K562 (cell line): ENCODE measurements around the gene SLC13A4. TPM values are rescaled to one million over a fixed set of nuclear protein-coding genes. Genes with fewer than 3 reads are reported as not detected.

Experiments
- ATAC-seq: fragments of 200-7000 bp; cut with Tn5 transposase; 3 replicates; pipeline ENCODE4 v1.9.1; 2020; ENCODE audit warnings: moderate library complexity
- BruUV-seq: library from RNA; stranded (reverse); fragments of 400-500 nt; replicated peaks from 2 replicates; lab custom pipeline; 2021; lab: Mats Ljungman, UMichigan
- CTCF ChIA-PET: fragments of 300-600 bp; formaldehyde crosslinking; extraction: SDS; loops from one replicate; lab custom pipeline; 2021; ENCODE audit warnings: low intra/inter-chr PET ratio; lab: Yijun Ruan, JAX
- POLR2A ChIA-PET: fragments of 300-600, 350-650 bp; sonication (Branson Sonifier 250); formaldehyde crosslinking; extraction: SDS; loops from one replicate; lab custom pipeline; 2021; ENCODE audit warnings: antibody characterized with exemption, inconsistent platforms; lab: Yijun Ruan, JAX
- DNase-seq, 4 experiments: peaks; one replicate each; pipeline versions ENCODE4 v3.0.0 to v3.0.0-alpha.2; 2011 to 2018; ENCODE audit warnings: low spot score in 3 of 4, mixed read lengths in 3 of 4; ENCODE audit errors: extremely low read depth in 1 of 4
- FAIRE-seq: peaks from 2 replicates; lab custom pipeline; 2011; peaks lifted over from hg19 to GRCh38; lab: Jason Lieb, UNC
- H2AFZ ChIP-seq: 2 replicates; pipeline ENCODE4 v1.6.0; 2011; ENCODE audit warnings: low read depth, low read length, control low read depth, inconsistent platforms
- H3K27ac ChIP-seq: fragments of 200-600 bp; 3 replicates; pipeline ENCODE4 v1.8.0; 2011; ENCODE audit warnings: low read depth, mild to moderate bottlenecking, control low read depth, inconsistent platforms, low read length, moderate library complexity, mixed read lengths; ENCODE audit errors: extremely low read depth
- H3K27me3 ChIP-seq, 2 experiments: fragments of 300-600 bp in 1 of 2; 2 replicates in 1 of 2; 3 replicates in 1 of 2; pipeline versions ENCODE4 v1.6.0 to v1.8.0; 2011; ENCODE audit warnings: inconsistent platforms in 2 of 2, low read length in 2 of 2, mild to moderate bottlenecking in 1 of 2, mixed read lengths in 1 of 2, moderate library complexity in 1 of 2; ENCODE audit not compliant: control insufficient read depth in 2 of 2, insufficient read depth in 2 of 2
- H3K36me3 ChIP-seq: fragments of 300-600 bp; 3 replicates; pipeline ENCODE4 v1.8.0; 2011; ENCODE audit warnings: mild to moderate bottlenecking, low read length, inconsistent platforms; ENCODE audit not compliant: control insufficient read depth, insufficient read depth
- H3K4me1 ChIP-seq, 2 experiments: fragments of 200-600 bp in 1 of 2; replicated peaks in 1 of 2; 2 replicates in 1 of 2; 3 replicates in 1 of 2; pipeline versions ENCODE4 v1.5.1 to v1.8.0; 2011; ENCODE audit warnings: inconsistent platforms in 2 of 2, low read length in 2 of 2, mild to moderate bottlenecking in 1 of 2, mixed read lengths in 1 of 2, moderate library complexity in 1 of 2; ENCODE audit not compliant: control insufficient read depth in 2 of 2, insufficient read depth in 2 of 2
- H3K4me2 ChIP-seq: 2 replicates; pipeline ENCODE4 v1.6.1; 2011; ENCODE audit warnings: low read length, control low read depth, inconsistent platforms, mixed read lengths; ENCODE audit not compliant: insufficient read depth
- H3K4me3 ChIP-seq: fragments of 200-600 bp; sonication (generic), shearing (Covaris generic); 2 replicates; pipeline ENCODE4 v1.5.1; 2016; ENCODE audit warnings: control low read depth, inconsistent platforms
- H3K79me2 ChIP-seq: fragments of 200-600 bp; 3 replicates; pipeline ENCODE4 v1.8.0; 2011; ENCODE audit warnings: low read length, inconsistent platforms; ENCODE audit not compliant: control insufficient read depth, insufficient read depth
- H3K9ac ChIP-seq, 2 experiments: 2 replicates each; pipeline versions ENCODE4 v1.6.0 to v1.6.1; 2011; ENCODE audit warnings: low read depth in 2 of 2, low read length in 2 of 2, control low read depth in 1 of 2, inconsistent platforms in 1 of 2, mild to moderate bottlenecking in 1 of 2, mixed read lengths in 1 of 2; ENCODE audit not compliant: insufficient read depth in 1 of 2
- H3K9me1 ChIP-seq: one replicate; pipeline ENCODE4 v1.6.0; 2011; ENCODE audit warnings: inconsistent platforms, mild to moderate bottlenecking, low read length, moderate library complexity; ENCODE audit not compliant: control insufficient read depth, insufficient read depth
- H3K9me3 ChIP-seq: replicated peaks from 2 replicates; pipeline ENCODE4 v1.5.1; 2011; ENCODE audit warnings: low read depth, low read length, inconsistent platforms; ENCODE audit not compliant: control insufficient read depth, insufficient read depth
- H4K20me1 ChIP-seq: replicated peaks from 2 replicates; pipeline ENCODE4 v1.6.1; 2011; ENCODE audit warnings: low read length, inconsistent platforms, mixed read lengths; ENCODE audit not compliant: control insufficient read depth, insufficient read depth
- CBX1 ChIP-seq: sonication (generic); IDR thresholded peaks from 2 replicates; pipeline ENCODE4 v1.6.1; 2016; ENCODE audit warnings: antibody characterized with exemption, low read depth, mild to moderate bottlenecking
- FOXP4 ChIP-seq: sonication (generic); formaldehyde crosslinking; IDR thresholded peaks from 2 replicates; pipeline ENCODE4 v1.8.0; 2022; ENCODE audit warnings: mild to moderate bottlenecking, missing genetic modification reagents, borderline replicate concordance
- KDM2B ChIP-seq: fragments of 250-450 bp; sonication (Bioruptor Pico); IDR thresholded peaks from 2 replicates; pipeline ENCODE4 v1.8.0; 2021; ENCODE audit warnings: mild to moderate bottlenecking, moderate library complexity
- LARP7 ChIP-seq: fragments of 450-650 bp; IDR thresholded peaks from 2 replicates; pipeline ENCODE4 v1.6.1; 2016
- PCBP2 ChIP-seq: fragments of 200-400 bp; formaldehyde crosslinking; IDR thresholded peaks from 2 replicates; pipeline ENCODE4 v1.6.1; 2018; ENCODE audit warnings: low read length, low read depth, mild to moderate bottlenecking, moderate library complexity; ENCODE audit not compliant: poor library complexity, severe bottlenecking
- PML ChIP-seq: IDR thresholded peaks from 2 replicates; pipeline ENCODE4 v1.6.1; 2012; ENCODE audit warnings: low read length, inconsistent platforms
- SLC30A9 ChIP-seq: fragments of 250-450 bp; sonication (Bioruptor Pico); IDR thresholded peaks from 2 replicates; pipeline ENCODE4 v1.8.0; 2022; ENCODE audit warnings: mild to moderate bottlenecking, moderate library complexity
- ZNF23 ChIP-seq: fragments of 250-450 bp; sonication (Bioruptor Pico); IDR thresholded peaks from 2 replicates; pipeline ENCODE4 v1.4.0; 2020; ENCODE audit warnings: mild to moderate bottlenecking
- ZNF57 ChIP-seq: fragments of 450-650 bp; formaldehyde crosslinking; IDR thresholded peaks from 2 replicates; pipeline ENCODE4 v1.4.0; 2020; ENCODE audit warnings: mild to moderate bottlenecking, moderate library complexity
- WGBS: fragments of 100-300 bp; shearing (Covaris generic); methylation state at CpG from one replicate; pipeline ENCODE4 v1.1.6; 2016; ENCODE audit warnings: low coverage, mixed read lengths; ENCODE audit not compliant: insufficient coverage; ENCODE audit errors: missing lambda C conversion rate; 5-methylcytosine and 5-hydroxymethylcytosine counted together
- in situ Hi-C: fragments of 300-500 bp; cut with MboI; formaldehyde crosslinking; loops from 4 replicates; pipeline ENCODE4 v1.15.0; 2018; ENCODE audit warnings: inconsistent platforms, mixed read lengths
- intact Hi-C: fragments of 100-400 bp; cut with micrococcal nuclease; formaldehyde crosslinking; loops from 2 replicates; pipeline ENCODE4 v1.14.2; 2022
- polyA plus RNA-seq, 8 experiments: library from polyadenylated mRNA; depleted of rRNA in 4 of 8; stranded (reverse) in 5 of 8; unstranded in 3 of 8; fragments of >200 nt; fragmentation: Nextera tagmentation in 2 of 8; fragmentation: Illumina TruSeq in 1 of 8; extraction: Ambion mirVana in 2 of 8; extraction: Trizol in 1 of 8; gene quantifications; 2 replicates each; pipeline versions ENCODE4 v1.2.1 to v1.2.3, GENCODE V29; 2011 to 2014; ENCODE audit warnings: inconsistent platforms in 1 of 8, missing spikeins in 1 of 8
- total RNA-seq, 7 experiments: library from RNA; depleted of rRNA in 6 of 7; stranded (reverse); fragments of >200 nt in 6 of 7; fragmentation: Illumina TruSeq in 2 of 7; extraction: Trizol in 2 of 7; gene quantifications; 2 replicates each; pipeline versions ENCODE4 v1.2.1 to v1.2.3, GENCODE V29; 2011 to 2021; ENCODE audit warnings: low replicate concordance in 1 of 7

The SLC13A4 gene
- total and polyA plus RNA-seq, 9 of the 15 experiments (the other 6 are each of a cell fraction or from before 2014, with no cell fraction given): 0.11 to 1.0 (median 0.36) TPM

GRCh38 chr7:135684699-135685098 lies 43.3 kb downstream of the SLC13A4 start (continued):
- no peak for TF ChIP-seq CBX1
- TF ChIP-seq LARP7: no peak
- no peak for TF ChIP-seq ZNF57 (CRISPR knock-in tag)

GRCh38 chr7:135684136-135684535 lies 43.9 kb downstream of the SLC13A4 start:
- DNase-seq (no peak), FAIRE-seq (no peak), ATAC-seq (no peak)
- no peaks in the 10 kb centered on the region for H3K27me3 ChIP-seq
- ChIA-PET CTCF (interaction anchor here (0.7 kb wide), 1 partner anchor 82 kb away, joined by 4 read pairs; no protein-coding TSS in a partner anchor), POLR2A (interaction anchor here (0.7 to 2.8 kb wide), 7 partner anchors 10 to 258 kb away, joined by 3 to 9 read pairs (median 3); no protein-coding TSS in a partner anchor)
- H3K9me1 ChIP-seq: no peaks in the 10 kb centered on the region
- H3K4me3 ChIP-seq: no peak overlapping the region
- no peak overlapping the region for H3K4me2 ChIP-seq
- H3K9me3 ChIP-seq: no peaks in the 10 kb centered on the region
- peaks cover 15% of the 10 kb centered on the region; the same call in 1 of the 2 replicates for H4K20me1 ChIP-seq
- no peak for TF ChIP-seq ZNF23
- TF ChIP-seq PML: no peak
- no peak for TF ChIP-seq FOXP4 (CRISPR knock-in tag)
- no peak for TF ChIP-seq SLC30A9
- no peak for TF ChIP-seq KDM2B (CRISPR knock-in tag)
- TF ChIP-seq PCBP2: no peak
- no TSS peak for BruUV-seq
- in situ Hi-C loops: no loop called here
- peaks cover 2 to 3% of the 10 kb centered on the region in 2 experiments; a peak in 3 of 5 replicates for H3K4me1 ChIP-seq
- H3K36me3 ChIP-seq: no peaks in the 10 kb centered on the region
- intact Hi-C loops: no loop called here
- no peak overlapping the region for H3K9ac ChIP-seq
- no peaks in the 10 kb centered on the region for H3K79me2 ChIP-seq
- no peak overlapping the region for H2AFZ ChIP-seq
- H3K27ac ChIP-seq: no peak overlapping the region
- 16% methylated on average over 3 of the region's 3 CpGs for WGBS
